Omental fat pad (tissue), 4 donors: ENCODE results near the gene STK16. TPM values are rescaled to one million over a fixed set of nuclear protein-coding genes. Genes with fewer than 3 reads are reported as not detected.
"Not testable (repeated sequence)": the region's sequence is repeated elsewhere in the genome, so short reads cannot be mapped to it uniquely, and the experiment has no call there.

Source experiments
- ATAC-seq: fragments of 150-250 bp; one replicate; pipeline ENCODE4 v1.9.1; 2016; ENCODE audit warnings: mild to moderate bottlenecking, moderate library complexity; ENCODE audit not compliant: low FRiP score
- DNase-seq: peaks from one replicate; pipeline ENCODE4 v3.0.0-alpha.2; 2019; ENCODE audit warnings: low spot score
- total RNA-seq, 4 donors: library from RNA; depleted of rRNA; stranded (reverse); fragments of >200 nt; gene quantifications; one replicate each; pipeline ENCODE4 v1.1.0, GENCODE V29; 2016
- TF ChIP-seq, protein P1 (sequence below), 3 donors: fragments of 450-650 bp; IDR thresholded peaks; one replicate each; pipeline ENCODE4 v1.5.1; 2016 to 2017; ENCODE audit warnings: antibody characterized with exemption in 3 of 3, mild to moderate bottlenecking in 3 of 3, moderate library complexity in 2 of 3

Gene STK16
- total RNA-seq, 4 donors from 2014 or later = 9.8 to 18.9 (median 12.5) TPM

DNA sequence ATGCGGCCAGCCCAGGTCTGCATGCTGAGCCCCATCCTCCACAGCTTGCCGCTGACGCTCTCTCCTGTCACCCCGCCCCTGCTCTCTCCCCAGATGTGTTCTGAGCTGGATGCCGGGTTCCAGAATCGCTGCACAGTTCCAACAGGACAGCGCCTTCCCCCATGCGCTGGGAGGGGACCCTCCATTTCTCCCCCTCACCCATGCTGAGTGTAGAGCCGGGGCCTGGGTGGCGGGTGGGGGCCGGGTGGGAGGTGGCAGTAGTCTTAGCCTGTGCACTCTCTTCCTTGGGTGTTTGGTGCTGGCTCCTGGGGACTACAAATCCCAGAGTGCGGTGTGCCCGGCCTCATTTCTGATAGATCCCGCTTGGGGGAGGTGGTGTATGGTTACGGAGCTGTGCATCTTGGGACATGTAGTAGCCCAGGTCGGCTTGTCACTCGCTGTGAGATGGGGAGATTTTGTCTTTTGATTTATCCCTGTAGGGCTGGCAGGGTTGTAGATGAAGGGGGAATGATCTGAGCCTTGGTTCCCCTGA is 40.7 kb downstream of the STK16 start:
- TF ChIP-seq, protein P1, sequence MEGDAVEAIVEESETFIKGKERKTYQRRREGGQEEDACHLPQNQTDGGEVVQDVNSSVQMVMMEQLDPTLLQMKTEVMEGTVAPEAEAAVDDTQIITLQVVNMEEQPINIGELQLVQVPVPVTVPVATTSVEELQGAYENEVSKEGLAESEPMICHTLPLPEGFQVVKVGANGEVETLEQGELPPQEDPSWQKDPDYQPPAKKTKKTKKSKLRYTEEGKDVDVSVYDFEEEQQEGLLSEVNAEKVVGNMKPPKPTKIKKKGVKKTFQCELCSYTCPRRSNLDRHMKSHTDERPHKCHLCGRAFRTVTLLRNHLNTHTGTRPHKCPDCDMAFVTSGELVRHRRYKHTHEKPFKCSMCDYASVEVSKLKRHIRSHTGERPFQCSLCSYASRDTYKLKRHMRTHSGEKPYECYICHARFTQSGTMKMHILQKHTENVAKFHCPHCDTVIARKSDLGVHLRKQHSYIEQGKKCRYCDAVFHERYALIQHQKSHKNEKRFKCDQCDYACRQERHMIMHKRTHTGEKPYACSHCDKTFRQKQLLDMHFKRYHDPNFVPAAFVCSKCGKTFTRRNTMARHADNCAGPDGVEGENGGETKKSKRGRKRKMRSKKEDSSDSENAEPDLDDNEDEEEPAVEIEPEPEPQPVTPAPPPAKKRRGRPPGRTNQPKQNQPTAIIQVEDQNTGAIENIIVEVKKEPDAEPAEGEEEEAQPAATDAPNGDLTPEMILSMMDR (IDR thresholded peaks at IDR 0.05) = no peak
- DNase-seq (no peak), ATAC-seq (no peak)

DNA sequence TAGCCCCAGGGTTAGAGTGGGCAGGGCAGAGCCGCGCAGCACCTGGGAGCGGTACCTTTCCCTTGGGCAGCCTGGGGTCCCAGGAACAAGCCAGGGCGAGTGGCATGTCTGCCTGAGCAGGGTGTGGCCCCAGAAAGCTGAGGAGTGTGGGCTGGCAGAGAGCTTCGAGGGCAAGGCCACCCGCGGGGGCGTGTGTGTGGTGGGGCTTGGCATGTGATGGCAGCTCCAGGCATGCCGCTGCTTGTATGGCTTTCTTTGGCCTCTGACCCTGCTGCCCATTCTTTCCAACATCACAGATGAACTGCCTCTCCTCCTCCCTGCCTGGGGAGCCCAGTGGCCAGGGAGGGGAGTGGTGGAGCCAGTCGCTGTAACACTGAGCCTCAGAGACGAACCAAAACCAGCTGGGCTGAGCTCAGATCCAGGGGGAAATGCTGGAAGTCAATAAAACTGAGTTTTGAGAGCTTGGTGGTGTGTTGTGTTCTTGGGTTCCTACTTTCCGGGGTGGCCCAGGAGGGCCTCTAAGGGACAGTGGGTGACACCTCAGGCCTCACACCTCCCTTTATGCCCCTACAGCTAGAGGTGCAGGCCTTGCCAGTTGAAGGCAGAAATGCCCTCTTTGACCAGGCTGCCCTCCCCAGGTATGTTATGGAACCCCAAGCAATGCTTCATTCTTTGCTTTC is 41.3 kb downstream of the STK16 start:
- no peak for ATAC-seq
- DNase-seq = no peak
- TF ChIP-seq, protein P1 (IDR thresholded peaks at IDR 0.05) = no peak

DNA sequence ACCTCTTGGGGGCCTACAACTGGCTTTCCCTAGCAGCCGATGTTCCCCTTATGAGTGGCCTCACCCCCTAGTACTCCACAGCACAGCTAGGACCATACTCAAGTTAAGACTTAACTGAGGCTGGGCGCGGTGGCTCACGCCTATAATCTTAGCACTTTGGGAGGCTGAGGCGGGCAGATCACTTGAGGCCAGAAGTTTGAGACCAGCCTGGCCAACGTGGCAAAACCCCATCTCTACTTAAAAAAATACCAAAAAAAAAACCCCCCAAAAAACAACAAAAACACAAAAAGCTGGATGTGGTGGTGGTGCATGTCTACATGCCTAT is 41.8 kb downstream of the STK16 start:
- not testable (repeated sequence) for DNase-seq, ATAC-seq

DNA sequence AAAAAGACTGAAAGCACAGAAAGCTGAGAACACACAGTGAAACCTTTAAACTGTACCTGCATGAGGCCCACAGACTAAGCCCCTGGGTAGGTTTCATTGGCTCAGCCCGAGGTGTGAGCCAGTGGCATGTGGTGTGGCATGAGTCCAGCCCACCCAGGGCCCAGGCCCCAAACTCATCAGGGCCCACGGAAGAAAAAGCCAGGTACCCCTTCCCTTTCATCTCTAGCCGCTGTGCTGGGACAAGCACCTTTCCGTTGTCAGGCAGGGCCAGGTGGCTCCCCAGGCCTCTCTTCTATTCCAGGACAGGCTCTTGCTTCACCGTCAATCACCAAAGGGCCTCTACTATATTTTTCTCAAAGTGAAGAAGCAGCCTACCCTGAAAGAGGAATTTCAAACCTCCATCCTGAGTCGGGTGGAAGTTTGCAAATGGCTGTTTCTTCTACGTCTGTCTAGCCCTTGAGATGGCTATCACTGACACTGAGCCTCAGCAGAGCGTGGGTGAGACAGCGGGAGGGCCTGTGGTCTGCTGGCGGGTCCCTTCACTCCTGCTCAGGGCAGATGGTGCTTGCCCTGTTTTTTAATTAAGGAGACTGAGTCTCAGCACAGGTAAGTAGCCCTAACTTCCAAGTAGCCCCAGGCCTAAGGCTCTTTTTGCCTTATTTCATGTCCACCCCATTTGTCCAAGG is 42.4 kb downstream of the STK16 start:
- ATAC-seq (no peak), DNase-seq (no peak)
- TF ChIP-seq, protein P1 (IDR thresholded peaks at IDR 0.05) = no peak

DNA sequence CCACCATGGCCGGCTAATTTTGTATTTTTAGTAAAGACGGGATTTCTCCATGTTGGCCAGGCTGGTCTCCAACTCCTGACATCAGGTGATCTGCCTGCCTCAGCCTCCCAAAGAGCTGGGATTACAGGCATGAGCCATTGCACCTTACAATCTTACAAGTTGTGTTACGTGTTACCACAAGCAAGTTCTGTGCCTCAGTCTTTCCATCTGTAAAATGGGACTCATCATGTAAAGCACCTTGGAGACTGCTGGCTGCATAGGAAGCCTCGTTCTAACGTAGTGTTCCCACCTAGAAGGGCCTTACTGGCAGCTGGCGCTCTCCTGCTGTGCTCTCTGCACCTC is 43.9 kb downstream of the STK16 start:
- ATAC-seq = no peak
- DNase-seq = no peak
- TF ChIP-seq, protein P1 (IDR thresholded peaks at IDR 0.05) = no peak

DNA sequence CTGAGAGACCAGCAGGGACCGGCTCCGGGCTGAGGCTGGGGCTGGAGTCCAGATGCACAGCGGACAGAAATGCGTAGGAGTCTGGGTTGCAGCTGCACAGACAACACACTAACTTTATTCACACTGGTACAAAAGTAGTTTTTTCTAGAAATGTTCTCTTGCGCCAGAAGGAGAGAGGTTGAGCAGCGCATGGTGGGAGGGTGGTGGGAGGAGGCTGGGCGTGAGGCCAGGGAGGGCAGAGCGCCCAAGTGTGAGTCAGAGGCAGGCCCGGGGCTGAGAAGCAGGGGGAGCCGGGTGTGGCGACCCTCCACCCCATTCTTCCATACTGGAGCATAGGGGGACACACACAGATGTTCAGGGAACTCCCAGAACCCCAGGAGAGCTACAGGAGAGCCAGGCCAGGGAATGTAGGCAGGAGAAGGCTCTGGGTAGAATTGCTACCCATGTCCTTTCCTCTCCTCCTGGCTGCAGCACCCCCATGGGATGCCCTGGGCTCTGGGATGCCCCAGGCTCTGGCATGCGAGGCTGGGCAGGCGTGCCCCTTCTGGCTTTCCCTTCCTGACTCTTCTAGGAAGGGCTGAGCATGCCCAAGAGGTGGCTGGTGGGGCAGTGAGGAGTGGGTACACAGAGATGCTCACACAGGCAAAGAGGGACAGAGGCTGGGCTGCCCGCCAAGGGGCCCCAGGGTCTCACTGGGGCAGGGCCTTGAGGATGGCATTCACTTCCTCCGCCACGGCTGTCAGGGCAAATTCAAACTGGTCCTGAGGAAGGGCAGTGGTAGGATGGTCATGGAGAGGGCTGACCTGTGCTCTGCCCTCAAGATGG is 44.5 kb downstream of the STK16 start:
- ATAC-seq (peak; percentile 89), DNase-seq (peak; percentile 52)
- TF ChIP-seq, protein P1 (IDR thresholded peaks at IDR 0.05) = no peak

DNA sequence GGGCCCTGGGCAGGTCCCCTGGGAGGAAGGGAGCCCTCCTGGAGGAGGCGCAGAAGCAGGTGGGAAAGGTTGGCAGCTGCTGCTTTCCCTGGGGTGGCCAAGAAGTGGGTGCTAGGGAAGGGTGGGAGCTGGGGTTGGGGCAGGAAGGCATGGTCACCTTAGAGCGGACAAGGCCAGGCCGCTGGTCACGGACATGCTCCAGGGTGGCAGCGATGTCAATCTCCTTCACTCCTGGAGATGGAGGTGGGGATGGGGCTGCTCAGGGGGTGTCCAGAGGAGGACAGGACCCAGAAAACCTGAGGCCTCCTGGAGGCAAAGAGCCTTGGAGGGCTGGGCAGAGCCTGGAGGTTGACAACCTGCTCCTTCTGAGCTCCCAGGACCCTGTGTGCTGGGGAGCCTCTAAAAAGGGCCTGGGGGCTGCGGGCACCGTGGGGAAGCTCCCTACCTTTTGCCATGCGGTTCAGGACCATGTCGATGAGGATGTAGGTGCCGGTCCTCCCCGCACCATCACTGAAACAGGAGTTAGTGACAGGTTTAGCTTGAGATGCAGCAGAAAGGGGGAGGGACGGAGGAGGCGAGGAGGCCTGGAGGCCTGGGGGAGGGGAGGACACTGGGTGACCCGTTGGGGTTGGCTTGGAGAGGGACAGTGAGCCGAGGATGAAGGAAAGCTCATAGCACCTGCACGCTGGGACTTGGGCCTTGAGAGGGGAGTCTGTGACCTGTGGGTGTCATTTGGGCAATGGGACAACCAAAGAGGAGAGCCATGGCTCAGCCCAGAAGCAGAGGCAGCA is 45.3 kb downstream of the STK16 start:
- DNase-seq (no peak), ATAC-seq (no peak)
- TF ChIP-seq, protein P1 (IDR thresholded peaks at IDR 0.05) = no peak
